ENCODE measurements around the gene ANKRD49.

DNA sequence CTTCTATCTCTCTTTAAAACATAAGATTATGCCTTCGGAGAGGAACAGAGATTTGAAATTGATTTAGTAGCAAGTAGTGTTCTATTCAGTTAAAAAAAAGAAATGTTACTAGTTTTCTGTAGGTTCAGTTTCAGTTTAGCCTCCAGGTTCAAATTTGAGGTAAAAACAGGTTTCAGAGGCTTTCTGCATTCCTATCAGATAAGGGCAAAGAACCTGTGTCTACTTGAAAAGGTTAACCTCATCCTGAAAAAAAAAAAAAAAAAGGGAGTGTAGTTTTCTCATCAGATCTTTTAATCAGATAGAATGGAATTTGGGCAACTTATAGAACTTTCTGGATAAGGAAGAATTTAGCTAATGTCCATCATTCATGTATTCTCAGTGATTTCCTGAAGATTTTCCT lies 30.6 kb downstream of the ANKRD49 start:
- TF ChIP-seq EZH2 (IDR thresholded peaks at IDR 0.05; ENCODE audit: borderline replicate concordance, low read length): no peak
- TF ChIP-seq, protein P1, sequence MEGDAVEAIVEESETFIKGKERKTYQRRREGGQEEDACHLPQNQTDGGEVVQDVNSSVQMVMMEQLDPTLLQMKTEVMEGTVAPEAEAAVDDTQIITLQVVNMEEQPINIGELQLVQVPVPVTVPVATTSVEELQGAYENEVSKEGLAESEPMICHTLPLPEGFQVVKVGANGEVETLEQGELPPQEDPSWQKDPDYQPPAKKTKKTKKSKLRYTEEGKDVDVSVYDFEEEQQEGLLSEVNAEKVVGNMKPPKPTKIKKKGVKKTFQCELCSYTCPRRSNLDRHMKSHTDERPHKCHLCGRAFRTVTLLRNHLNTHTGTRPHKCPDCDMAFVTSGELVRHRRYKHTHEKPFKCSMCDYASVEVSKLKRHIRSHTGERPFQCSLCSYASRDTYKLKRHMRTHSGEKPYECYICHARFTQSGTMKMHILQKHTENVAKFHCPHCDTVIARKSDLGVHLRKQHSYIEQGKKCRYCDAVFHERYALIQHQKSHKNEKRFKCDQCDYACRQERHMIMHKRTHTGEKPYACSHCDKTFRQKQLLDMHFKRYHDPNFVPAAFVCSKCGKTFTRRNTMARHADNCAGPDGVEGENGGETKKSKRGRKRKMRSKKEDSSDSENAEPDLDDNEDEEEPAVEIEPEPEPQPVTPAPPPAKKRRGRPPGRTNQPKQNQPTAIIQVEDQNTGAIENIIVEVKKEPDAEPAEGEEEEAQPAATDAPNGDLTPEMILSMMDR (conservative IDR thresholded peaks at IDR 0.05 in 1 of 2, IDR thresholded peaks at IDR 0.05 in 1 of 2; ENCODE audit: extremely low read depth in 1 of 2, insufficient read depth in 1 of 2, low read depth in 1 of 2, low read length in 2 of 2): no peak

Data from mammary epithelial cell (primary cell).